Fibroblast of skin of scalp (primary cell): ENCODE data around the gene C6orf47.

Experiments used
- DNase-seq: peaks from one replicate; pipeline ENCODE4 v3.0.0-alpha.2; 2013

The C6orf47 gene

GRCh38 chr6:31609519-31610406 lies 50.8 kb downstream of the C6orf47 start:
- no peak for DNase-seq
